HepG2 (cell line): Measurements from ENCODE around the gene E2F1. TPM values are rescaled to one million over a fixed set of nuclear protein-coding genes. Genes with fewer than 3 reads are reported as not detected.

Experiments used
- AGO2 ChIP-seq: fragments of 200-400 bp; formaldehyde crosslinking; optimal IDR thresholded peaks from 2 replicates; pipeline ENCODE3; 2017; ENCODE audit warnings: mild to moderate bottlenecking, low read depth, low read length, moderate library complexity
- BCL6 ChIP-seq: IDR thresholded peaks from 2 replicates; pipeline ENCODE4 v1.6.1; 2016; ENCODE audit warnings: missing genetic modification reagents, missing compliant biosample characterization
- FOXC1 ChIP-seq: sonication (generic); formaldehyde crosslinking; IDR thresholded peaks from 2 replicates; pipeline ENCODE4 v1.8.0; 2022; ENCODE audit warnings: mild to moderate bottlenecking, missing genetic modification reagents, borderline replicate concordance
- GTF3A ChIP-seq: sonication (generic); formaldehyde crosslinking; conservative IDR thresholded peaks from 2 replicates; pipeline ENCODE4 v1.4.0; 2020; ENCODE audit warnings: mild to moderate bottlenecking, missing genetic modification reagents
- MED1 ChIP-seq: sonication (generic); formaldehyde crosslinking; IDR thresholded peaks from 2 replicates; pipeline ENCODE4 v1.4.0; 2020; ENCODE audit warnings: missing genetic modification reagents
- NR3C1 ChIP-seq: sonication (generic); formaldehyde crosslinking; IDR thresholded peaks from 2 replicates; pipeline ENCODE4 v1.4.0; 2020; ENCODE audit warnings: missing genetic modification reagents
- PRPF4 ChIP-seq: fragments of 200-400 bp; formaldehyde crosslinking; IDR thresholded peaks from 2 replicates; pipeline ENCODE4 v1.6.1; 2016; ENCODE audit warnings: low read length, low read depth; ENCODE audit not compliant: poor library complexity, severe bottlenecking
- SALL1 ChIP-seq: sonication (generic); formaldehyde crosslinking; IDR thresholded peaks from 2 replicates; pipeline ENCODE4 v1.8.0; 2022; ENCODE audit warnings: mild to moderate bottlenecking, missing genetic modification reagents
- SMAD3 ChIP-seq: sonication (generic); formaldehyde crosslinking; IDR thresholded peaks from 2 replicates; pipeline ENCODE4 v1.4.0; 2020; ENCODE audit warnings: missing genetic modification reagents
- SMC3 ChIP-seq: IDR thresholded peaks from 2 replicates; pipeline ENCODE4 v1.6.1; 2011; ENCODE audit warnings: low read length, improper control_type of control experiment
- SRF ChIP-seq: IDR thresholded peaks from 2 replicates; pipeline ENCODE4 v1.6.1; 2011; ENCODE audit warnings: mild to moderate bottlenecking, low read depth, low read length, moderate library complexity
- XRCC5 ChIP-seq: fragments of 200-400 bp; formaldehyde crosslinking; optimal IDR thresholded peaks from 2 replicates; pipeline ENCODE3; 2017; ENCODE audit warnings: mild to moderate bottlenecking, low read length
- YEATS2 ChIP-seq: sonication (generic); formaldehyde crosslinking; IDR thresholded peaks from 2 replicates; pipeline ENCODE4 v1.4.0; 2020; ENCODE audit warnings: missing genetic modification reagents, borderline replicate concordance
- ZBTB3 ChIP-seq: sonication (generic); formaldehyde crosslinking; IDR thresholded peaks from 2 replicates; pipeline ENCODE4 v1.4.0; 2020; ENCODE audit warnings: low read depth, mild to moderate bottlenecking, moderate library complexity, missing genetic modification reagents, borderline replicate concordance
- ZFYVE20 ChIP-seq: sonication (generic); formaldehyde crosslinking; IDR thresholded peaks from 2 replicates; pipeline ENCODE4 v1.8.0; 2023; ENCODE audit warnings: low read depth, mild to moderate bottlenecking, moderate library complexity, missing genetic modification reagents, borderline replicate concordance
- ZIK1 ChIP-seq: sonication (generic); formaldehyde crosslinking; IDR thresholded peaks from 2 replicates; pipeline ENCODE4 v1.5.0; 2020; ENCODE audit warnings: mild to moderate bottlenecking, low read depth, missing genetic modification reagents, borderline replicate concordance
- ZNF468 ChIP-seq: sonication (generic); formaldehyde crosslinking; IDR thresholded peaks from 2 replicates; pipeline ENCODE4 v1.8.0; 2022; ENCODE audit warnings: mild to moderate bottlenecking, moderate library complexity, missing genetic modification reagents
- ZNF501 ChIP-seq: sonication (generic); formaldehyde crosslinking; IDR thresholded peaks from 2 replicates; pipeline ENCODE4 v1.5.1; 2020; ENCODE audit warnings: mild to moderate bottlenecking, moderate library complexity, missing genetic modification reagents
- ZNF552 ChIP-seq: sonication (generic); formaldehyde crosslinking; IDR thresholded peaks from 2 replicates; pipeline ENCODE4 v1.9.0; 2022; ENCODE audit warnings: missing genetic modification reagents, mild to moderate bottlenecking, borderline replicate concordance
- ZNF556 ChIP-seq: sonication (generic); formaldehyde crosslinking; IDR thresholded peaks from 2 replicates; pipeline ENCODE4 v1.4.0; 2020; ENCODE audit warnings: mild to moderate bottlenecking, missing genetic modification reagents, borderline replicate concordance
- ZNF564 ChIP-seq: sonication (generic); formaldehyde crosslinking; IDR thresholded peaks from 2 replicates; pipeline ENCODE4 v1.8.1; 2023; ENCODE audit warnings: mild to moderate bottlenecking, missing genetic modification reagents
- ZNF7 ChIP-seq: IDR thresholded peaks from 2 replicates; pipeline ENCODE4 v1.6.1; 2016; ENCODE audit warnings: missing biosample characterization, missing genetic modification reagents
- ZNF768 ChIP-seq: sonication (generic); formaldehyde crosslinking; IDR thresholded peaks from 2 replicates; pipeline ENCODE4 v1.4.0; 2020; ENCODE audit warnings: missing genetic modification reagents
- ZNF780A ChIP-seq: sonication (generic); formaldehyde crosslinking; IDR thresholded peaks from 2 replicates; pipeline ENCODE4 v1.8.0; 2022; ENCODE audit warnings: mild to moderate bottlenecking, missing genetic modification reagents, moderate library complexity
- ZSCAN29 ChIP-seq: sonication (generic); formaldehyde crosslinking; conservative IDR thresholded peaks from 2 replicates; pipeline ENCODE4 v1.4.0; 2020; ENCODE audit warnings: mild to moderate bottlenecking, missing genetic modification reagents
- polyA plus RNA-seq, 8 experiments: library from polyadenylated mRNA; depleted of rRNA in 3 of 8; stranded (reverse) in 7 of 8; unstranded in 1 of 8; fragments of >200 nt; fragmentation: Illumina TruSeq in 4 of 8; extraction: Trizol in 4 of 8; gene quantifications; 2 replicates each; pipeline versions ENCODE4 v1.2.1 to v1.2.3, GENCODE V29; 2011 to 2016; ENCODE audit warnings: low read depth in 4 of 8, missing spikeins in 1 of 8, mixed read lengths in 1 of 8; ENCODE audit not compliant: insufficient read depth in 1 of 8
- total RNA-seq, 5 experiments: library from RNA; depleted of rRNA; stranded (reverse); fragments of >200 nt; fragmentation: Illumina TruSeq; extraction: Trizol; gene quantifications; 2 replicates each; pipeline ENCODE4 v1.2.3, GENCODE V29; 2016; ENCODE audit warnings: low read depth in 1 of 5
- TF ChIP-seq, protein P1 (sequence below): sonication (generic); formaldehyde crosslinking; IDR thresholded peaks from 2 replicates; pipeline ENCODE4 v1.5.0; 2020; ENCODE audit warnings: missing genetic modification reagents
- TF ChIP-seq, protein P2 (sequence below): sonication (generic); formaldehyde crosslinking; IDR thresholded peaks from 2 replicates; pipeline ENCODE4 v1.4.0; 2020; ENCODE audit warnings: missing genetic modification reagents
- TF ChIP-seq, protein P3 (sequence below): sonication (generic); formaldehyde crosslinking; IDR thresholded peaks from 2 replicates; pipeline ENCODE4 v1.4.0; 2020; ENCODE audit warnings: missing genetic modification reagents

Gene E2F1
- total and polyA plus RNA-seq, 2 of the 13 experiments (the other 11 are each of a cell fraction or from before 2014, with no cell fraction given), result 25.5 to 39.4 TPM

DNA sequence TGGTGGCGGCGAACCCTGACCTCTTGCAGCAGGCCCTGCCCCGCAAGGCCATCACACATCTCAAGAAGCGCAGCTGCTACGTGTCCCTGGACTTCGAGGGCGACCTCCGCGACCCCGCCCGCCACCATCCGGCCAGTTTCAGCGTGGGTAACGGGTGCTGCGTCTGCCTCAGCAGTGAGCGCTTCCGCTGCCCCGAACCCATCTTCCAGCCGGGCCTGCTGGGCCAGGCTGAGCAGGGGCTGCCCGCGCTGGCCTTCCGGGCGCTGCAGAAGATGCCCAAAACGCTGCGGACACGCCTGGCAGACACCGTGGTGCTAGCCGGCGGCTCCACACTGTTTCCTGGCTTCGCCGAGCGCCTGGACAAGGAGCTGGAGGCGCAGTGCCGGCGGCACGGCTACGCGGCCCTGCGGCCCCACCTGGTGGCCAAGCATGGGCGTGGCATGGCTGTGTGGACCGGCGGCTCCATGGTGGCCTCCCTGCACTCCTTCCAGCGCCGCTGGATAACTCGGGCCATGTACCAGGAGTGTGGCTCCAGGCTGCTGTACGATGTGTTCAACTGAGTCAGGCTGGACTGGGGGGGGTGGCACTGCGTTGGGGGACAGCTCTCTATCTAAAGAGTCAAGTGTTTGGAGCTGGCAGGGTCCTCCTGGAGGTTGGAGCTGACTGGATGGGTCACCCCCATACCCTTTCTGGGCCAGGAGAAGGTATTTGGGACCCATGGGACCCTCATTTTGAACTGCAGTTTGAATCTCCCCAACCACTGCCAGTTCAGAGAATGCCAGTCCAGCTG lies 18.3 kb downstream of the E2F1 start (continued):
- TF ChIP-seq ZBTB3 (no peak), ZNF468 (CRISPR knock-in tag) (no peak), SMC3 (peak; percentile 38; the same call in 1 of the 2 replicates), ZFYVE20 (CRISPR knock-in tag) (peak; percentile 64; the same call in 1 of the 2 replicates), YEATS2 (0 out of 2 replicates have a peak, but pooled peaks have one; percentile 32), ZNF564 (no peak), MED1 (CRISPR knock-in tag) (no peak), ZNF552 (no peak), SALL1 (peak; percentile 38; the same call in 1 of the 2 replicates), AGO2 (peak; percentile 79), ZNF780A (CRISPR knock-in tag) (no peak), FOXC1 (peak; percentile 63; the same call in 1 of the 2 replicates), ZNF7 (CRISPR knock-in tag) (no peak; the same call in 1 of the 2 replicates), ZSCAN29 (CRISPR knock-in tag) (no peak), ZIK1 (CRISPR knock-in tag) (no peak), ZNF501 (CRISPR knock-in tag) (peak; percentile 67), XRCC5 (peak; percentile 62), ZNF768 (peak; percentile 7; the same call in 1 of the 2 replicates), SMAD3 (no peak), NR3C1 (CRISPR knock-in tag) (no peak), SRF (no peak), ZNF556 (CRISPR knock-in tag) (0 out of 2 replicates have a peak, but pooled peaks have one; percentile 46), GTF3A (0 out of 2 replicates have a peak, but pooled peaks have one; percentile 55), PRPF4 (peak; percentile 71), BCL6 (CRISPR knock-in tag) (peak; percentile 29; the same call in 1 of the 2 replicates)
- TF ChIP-seq, protein P1, sequence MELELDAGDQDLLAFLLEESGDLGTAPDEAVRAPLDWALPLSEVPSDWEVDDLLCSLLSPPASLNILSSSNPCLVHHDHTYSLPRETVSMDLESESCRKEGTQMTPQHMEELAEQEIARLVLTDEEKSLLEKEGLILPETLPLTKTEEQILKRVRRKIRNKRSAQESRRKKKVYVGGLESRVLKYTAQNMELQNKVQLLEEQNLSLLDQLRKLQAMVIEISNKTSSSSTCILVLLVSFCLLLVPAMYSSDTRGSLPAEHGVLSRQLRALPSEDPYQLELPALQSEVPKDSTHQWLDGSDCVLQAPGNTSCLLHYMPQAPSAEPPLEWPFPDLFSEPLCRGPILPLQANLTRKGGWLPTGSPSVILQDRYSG (CRISPR knock-in tag), result no peak
- TF ChIP-seq, protein P2, sequence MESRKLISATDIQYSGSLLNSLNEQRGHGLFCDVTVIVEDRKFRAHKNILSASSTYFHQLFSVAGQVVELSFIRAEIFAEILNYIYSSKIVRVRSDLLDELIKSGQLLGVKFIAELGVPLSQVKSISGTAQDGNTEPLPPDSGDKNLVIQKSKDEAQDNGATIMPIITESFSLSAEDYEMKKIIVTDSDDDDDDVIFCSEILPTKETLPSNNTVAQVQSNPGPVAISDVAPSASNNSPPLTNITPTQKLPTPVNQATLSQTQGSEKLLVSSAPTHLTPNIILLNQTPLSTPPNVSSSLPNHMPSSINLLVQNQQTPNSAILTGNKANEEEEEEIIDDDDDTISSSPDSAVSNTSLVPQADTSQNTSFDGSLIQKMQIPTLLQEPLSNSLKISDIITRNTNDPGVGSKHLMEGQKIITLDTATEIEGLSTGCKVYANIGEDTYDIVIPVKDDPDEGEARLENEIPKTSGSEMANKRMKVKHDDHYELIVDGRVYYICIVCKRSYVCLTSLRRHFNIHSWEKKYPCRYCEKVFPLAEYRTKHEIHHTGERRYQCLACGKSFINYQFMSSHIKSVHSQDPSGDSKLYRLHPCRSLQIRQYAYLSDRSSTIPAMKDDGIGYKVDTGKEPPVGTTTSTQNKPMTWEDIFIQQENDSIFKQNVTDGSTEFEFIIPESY (CRISPR knock-in tag), result peak; percentile 100
- TF ChIP-seq, protein P3, sequence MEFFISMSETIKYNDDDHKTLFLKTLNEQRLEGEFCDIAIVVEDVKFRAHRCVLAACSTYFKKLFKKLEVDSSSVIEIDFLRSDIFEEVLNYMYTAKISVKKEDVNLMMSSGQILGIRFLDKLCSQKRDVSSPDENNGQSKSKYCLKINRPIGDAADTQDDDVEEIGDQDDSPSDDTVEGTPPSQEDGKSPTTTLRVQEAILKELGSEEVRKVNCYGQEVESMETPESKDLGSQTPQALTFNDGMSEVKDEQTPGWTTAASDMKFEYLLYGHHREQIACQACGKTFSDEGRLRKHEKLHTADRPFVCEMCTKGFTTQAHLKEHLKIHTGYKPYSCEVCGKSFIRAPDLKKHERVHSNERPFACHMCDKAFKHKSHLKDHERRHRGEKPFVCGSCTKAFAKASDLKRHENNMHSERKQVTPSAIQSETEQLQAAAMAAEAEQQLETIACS (CRISPR knock-in tag), result no peak
